Upper lobe of left lung (tissue), 6 donors: ENCODE results near the gene TRMT2B. TPM values are rescaled to one million over a fixed set of nuclear protein-coding genes. Genes with fewer than 3 reads are reported as not detected.

Experiments used
- ATAC-seq, 2 donors: fragments of 200-7000 bp; cut with Tn5 transposase; one replicate each; pipeline ENCODE4 v1.9.1; 2022; ENCODE audit warnings: mild to moderate bottlenecking in 2 of 2, moderate library complexity in 2 of 2; ENCODE audit not compliant: low FRiP score in 2 of 2
- DNase-seq, 2 donors: peaks; one replicate each; pipeline ENCODE4 v3.0.0-alpha.2; 2019 to 2020
- H3K27ac ChIP-seq, 4 donors: fragments of 200-600 bp; sonication (generic); one replicate each; pipeline ENCODE4 v1.5.1; 2016 to 2019
- H3K27me3 ChIP-seq, 4 donors: fragments of 200-600 bp; sonication (generic); one replicate each; pipeline ENCODE4 v1.5.1; 2017 to 2019
- H3K36me3 ChIP-seq, 4 donors: fragments of 200-600 bp; sonication (generic); one replicate each; pipeline ENCODE4 v1.5.1; 2016 to 2019
- H3K4me1 ChIP-seq, 4 donors: fragments of 200-600 bp; sonication (generic); one replicate each; pipeline ENCODE4 v1.5.1; 2018 to 2019
- H3K4me3 ChIP-seq, 4 donors: fragments of 200-600 bp; sonication (generic); one replicate each; pipeline ENCODE4 v1.5.1; 2017 to 2019; ENCODE audit warnings: mild to moderate bottlenecking in 2 of 4, moderate library complexity in 1 of 4
- H3K9me3 ChIP-seq, 4 donors: fragments of 200-600 bp; sonication (generic); one replicate each; pipeline ENCODE4 v1.5.1; 2018 to 2019
- CTCF ChIP-seq, 6 experiments: fragments of 450-650 bp in 4 of 6; fragments of 200-600 bp in 2 of 6; sonication (generic) in 2 of 6; IDR thresholded peaks; one replicate each; pipeline ENCODE4 v1.5.1; 2016 to 2019; ENCODE audit warnings: antibody characterized with exemption in 6 of 6
- EP300 ChIP-seq, 4 donors: sonication (generic); formaldehyde crosslinking; IDR thresholded peaks; one replicate each; pipeline ENCODE4 v1.5.1; 2017; ENCODE audit warnings: antibody characterized with exemption in 4 of 4, control low read depth in 2 of 4
- POLR2A ChIP-seq, 4 donors: fragments of 450-650 bp; IDR thresholded peaks; one replicate each; pipeline ENCODE4 v1.5.1; 2016 to 2017; ENCODE audit warnings: antibody characterized with exemption in 4 of 4, mild to moderate bottlenecking in 2 of 4
- POLR2AphosphoS5 ChIP-seq, 2 donors: sonication (generic); formaldehyde crosslinking; IDR thresholded peaks; one replicate each; pipeline ENCODE4 v1.5.1; 2017; ENCODE audit warnings: antibody characterized with exemption in 2 of 2
- WGBS, 2 donors: methylation state at CpG; one replicate each; pipeline ENCODE4 v1.1.5; 2017 to 2018; 5-methylcytosine and 5-hydroxymethylcytosine counted together
- total RNA-seq, 6 donors: library from RNA; depleted of rRNA in 4 of 6; stranded (reverse); fragments of >200 nt in 4 of 6; gene quantifications; one replicate each; pipeline versions ENCODE4 v1.1.0 to v1.2.1, GENCODE V29; 2016 to 2021
- donor health status: DM: no; HTN: no; CAD: no; lungs with moderate emphysema.
- donor health status: DM: no; HTN: yes; CAD: no; lungs with severe emphysema.

Gene TRMT2B
- total RNA-seq, 6 donors from 2014 or later, result 11.4 to 32.5 (median 19.9) TPM

GRCh38 chrX:100976211-100976610 is 75.7 kb downstream of the TRMT2B start:
- Histone ChIP-seq H3K9me3 (no peaks in the 10 kb centered on the region), H3K27ac (no peak overlapping the region), H3K4me3 (no peak overlapping the region), H3K27me3 (no peaks in the 10 kb centered on the region), H3K36me3 (no peaks in the 10 kb centered on the region), H3K4me1 (no peaks in the 10 kb centered on the region)
- 90 to 92% methylated on average over 1 of the region's 1 CpG for WGBS, 2 donors
- ATAC-seq (no peak), DNase-seq (no peak)
- TF ChIP-seq POLR2A (IDR thresholded peaks at IDR 0.05), result no peak
- TF ChIP-seq CTCF (IDR thresholded peaks at IDR 0.05), result no peak
- TF ChIP-seq EP300 (IDR thresholded peaks at IDR 0.05), result no peak
- TF ChIP-seq POLR2AphosphoS5 (IDR thresholded peaks at IDR 0.05), result no peak

GRCh38 chrX:100975212-100975611 is 76.7 kb downstream of the TRMT2B start:
- Histone ChIP-seq H3K4me3 (no peak overlapping the region), H3K9me3 (no peaks in the 10 kb centered on the region), H3K27me3 (no peaks in the 10 kb centered on the region), H3K27ac (no peak overlapping the region), H3K4me1 (no peaks in the 10 kb centered on the region), H3K36me3 (no peaks in the 10 kb centered on the region)
- 93 to 96% methylated on average over 3 of the region's 3 CpGs for WGBS, 2 donors
- ATAC-seq (peak in 1 of 2 donors; percentile 22), DNase-seq (no peak)
- TF ChIP-seq POLR2A (IDR thresholded peaks at IDR 0.05) (no peak), CTCF (IDR thresholded peaks at IDR 0.05) (no peak), EP300 (IDR thresholded peaks at IDR 0.05) (no peak), POLR2AphosphoS5 (IDR thresholded peaks at IDR 0.05) (no peak)

- Histone ChIP-seq H3K27me3 (no peaks in the 10 kb centered on the region), H3K4me3 (no peak overlapping the region), H3K36me3 (no peaks in the 10 kb centered on the region), H3K9me3 (no peaks in the 10 kb centered on the region), H3K27ac (no peak overlapping the region), H3K4me1 (no peaks in the 10 kb centered on the region)
- ATAC-seq, result no peak
- 95 to 100% methylated on average over 2 to 19 of the region's 19 CpGs for WGBS, 2 donors
- peak in 1 of 2 donors; percentile 33 for DNase-seq
- TF ChIP-seq POLR2AphosphoS5 (IDR thresholded peaks at IDR 0.05) (no peak), POLR2A (IDR thresholded peaks at IDR 0.05) (no peak), EP300 (IDR thresholded peaks at IDR 0.05) (no peak), CTCF (IDR thresholded peaks at IDR 0.05) (no peak)
These were observed 78.5 kb downstream of the TRMT2B start for GRCh38 chrX:100973411-100973810.

GRCh38 chrX:100969936-100970335 is 82.0 kb downstream of the TRMT2B start:
- ATAC-seq (no peak), DNase-seq (no peak)
- Histone ChIP-seq H3K4me3 (no peak overlapping the region), H3K9me3 (no peaks in the 10 kb centered on the region), H3K27me3 (no peaks in the 10 kb centered on the region), H3K27ac (no peak overlapping the region), H3K36me3 (no peaks in the 10 kb centered on the region), H3K4me1 (no peaks in the 10 kb centered on the region)
- TF ChIP-seq POLR2AphosphoS5 (IDR thresholded peaks at IDR 0.05) (no peak), EP300 (IDR thresholded peaks at IDR 0.05) (no peak), POLR2A (IDR thresholded peaks at IDR 0.05) (no peak), CTCF (IDR thresholded peaks at IDR 0.05) (no peak)
- 71 to 91% methylated on average over 1 of the region's 1 CpG for WGBS, 2 donors

GRCh38 chrX:100969408-100969807 is 82.5 kb downstream of the TRMT2B start, which contains the start of gene ARL13A:
Gene ARL13A, plus strand, starts transcription at chrX:100969708. Its CDS starts 3,982 bp downstream, at chrX:100973690.
- 72 to 93% methylated on average over 2 of the region's 2 CpGs for WGBS, 2 donors
- Histone ChIP-seq H3K27ac (no peak within 1 kb of the TSS), H3K9me3 (no peaks in the 10 kb centered on the region), H3K4me1 (no peaks in the 10 kb centered on the region), H3K36me3 (no peaks in the 10 kb centered on the region), H3K4me3 (no peak within 1 kb of the TSS), H3K27me3 (no peaks in the 10 kb centered on the region)
- DNase-seq (no peak), ATAC-seq (no peak)
- TF ChIP-seq CTCF (IDR thresholded peaks at IDR 0.05) (no peak), EP300 (IDR thresholded peaks at IDR 0.05) (no peak), POLR2A (IDR thresholded peaks at IDR 0.05) (no peak), POLR2AphosphoS5 (IDR thresholded peaks at IDR 0.05) (no peak)
